Left ventricle myocardium inferior (tissue), 1 donor: Measurements from ENCODE around the gene MICAL3. TPM values are rescaled to one million over a fixed set of nuclear protein-coding genes. Genes with fewer than 3 reads are reported as not detected.

Source experiments
- DNase-seq: peaks from one replicate; pipeline ENCODE4 v3.0.0-alpha.2; 2020
- H3K27ac ChIP-seq: fragments of 200-600 bp; replicated peaks from 2 replicates; pipeline ENCODE4 v1.8.0; 2021
- H3K27me3 ChIP-seq: fragments of 200-600 bp; 2 replicates; pipeline ENCODE4 v1.8.0; 2021; ENCODE audit warnings: low read depth
- H3K36me3 ChIP-seq: fragments of 200-600 bp; 2 replicates; pipeline ENCODE4 v1.8.0; 2021
- H3K4me1 ChIP-seq: fragments of 200-600 bp; 2 replicates; pipeline ENCODE4 v1.8.0; 2021
- H3K4me3 ChIP-seq: fragments of 200-600 bp; 2 replicates; pipeline ENCODE4 v1.8.0; 2021; ENCODE audit warnings: mild to moderate bottlenecking, moderate library complexity
- H3K9me3 ChIP-seq: fragments of 200-600 bp; replicated peaks from 2 replicates; pipeline ENCODE4 v1.8.0; 2021
- intact Hi-C: fragments of 100-400 bp; cut with micrococcal nuclease; formaldehyde crosslinking; loops from one replicate; pipeline ENCODE4 v1.11.0; 2022
- total RNA-seq: library from RNA; stranded (reverse); fragmentation: NEBNext Ultra II Directional; extraction: Animal tissue kit (Norgen Biotek cat#: 25700); gene quantifications from one replicate; pipeline ENCODE4 v1.2.1, GENCODE V29; 2021
- TF ChIP-seq, protein P1 (sequence below): fragments of 200-600 bp; IDR thresholded peaks from 2 replicates; pipeline ENCODE4 v1.8.0; 2021; ENCODE audit warnings: antibody characterized with exemption, mild to moderate bottlenecking, borderline replicate concordance
- donor health status: DM: no; HTN: yes; CAD: no; lungs with severe emphysema.

Gene MICAL3
- total RNA-seq, 1 donor from 2014 or later = 92.5 TPM

DNA sequence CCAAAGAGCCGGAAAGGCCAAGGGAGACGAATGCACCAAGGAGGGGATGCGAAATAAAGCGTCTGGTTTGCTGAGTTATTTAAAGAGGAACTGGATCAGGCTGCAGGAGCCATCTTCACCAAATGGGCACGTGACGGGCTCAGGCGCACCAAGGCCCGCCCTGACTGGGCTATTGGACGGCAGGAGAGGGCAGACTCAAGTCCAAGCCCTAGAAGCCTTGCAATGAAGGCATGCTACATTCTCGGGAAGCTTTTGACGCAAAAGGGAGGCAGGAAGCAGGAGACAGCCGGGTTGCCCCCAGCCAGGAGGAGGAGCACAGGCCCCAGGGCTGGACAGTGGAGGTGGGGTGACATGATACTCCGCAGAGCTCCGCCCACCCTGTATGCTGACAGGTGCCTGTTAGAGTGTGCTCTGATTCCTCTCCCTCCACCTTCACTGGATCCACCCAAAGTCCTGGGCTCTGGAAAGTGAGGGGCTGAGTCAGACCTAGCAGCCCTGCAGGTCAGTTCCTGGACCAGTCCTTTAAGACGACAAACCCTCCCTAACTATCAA is 208.6 kb downstream of the MICAL3 start:
- peaks cover 78% of the 10 kb centered on the region for H3K36me3 ChIP-seq
- intact Hi-C loops = no loop called here

DNA sequence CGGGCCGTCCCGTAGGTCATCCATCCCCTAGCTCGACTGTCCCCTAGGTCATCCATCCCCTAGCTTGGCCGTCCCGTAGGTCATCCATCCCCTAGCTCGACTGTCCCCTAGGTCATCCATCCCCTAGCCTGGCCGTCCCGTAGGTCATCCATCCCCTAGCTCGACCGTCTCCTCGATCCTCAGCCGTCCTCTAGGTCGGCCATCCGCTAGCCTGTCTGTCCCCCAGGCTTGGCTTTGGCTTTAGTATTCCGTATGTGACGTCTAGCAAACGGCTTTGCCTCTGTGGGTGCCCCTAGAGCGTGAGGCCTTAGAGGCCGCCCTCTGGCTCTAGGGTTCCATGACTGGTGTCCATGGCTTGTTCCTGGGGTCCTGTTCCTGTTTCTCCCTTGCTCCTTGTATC is 209.5 kb downstream of the MICAL3 start:
- intact Hi-C loops = no loop called here
- TF ChIP-seq, protein P1, sequence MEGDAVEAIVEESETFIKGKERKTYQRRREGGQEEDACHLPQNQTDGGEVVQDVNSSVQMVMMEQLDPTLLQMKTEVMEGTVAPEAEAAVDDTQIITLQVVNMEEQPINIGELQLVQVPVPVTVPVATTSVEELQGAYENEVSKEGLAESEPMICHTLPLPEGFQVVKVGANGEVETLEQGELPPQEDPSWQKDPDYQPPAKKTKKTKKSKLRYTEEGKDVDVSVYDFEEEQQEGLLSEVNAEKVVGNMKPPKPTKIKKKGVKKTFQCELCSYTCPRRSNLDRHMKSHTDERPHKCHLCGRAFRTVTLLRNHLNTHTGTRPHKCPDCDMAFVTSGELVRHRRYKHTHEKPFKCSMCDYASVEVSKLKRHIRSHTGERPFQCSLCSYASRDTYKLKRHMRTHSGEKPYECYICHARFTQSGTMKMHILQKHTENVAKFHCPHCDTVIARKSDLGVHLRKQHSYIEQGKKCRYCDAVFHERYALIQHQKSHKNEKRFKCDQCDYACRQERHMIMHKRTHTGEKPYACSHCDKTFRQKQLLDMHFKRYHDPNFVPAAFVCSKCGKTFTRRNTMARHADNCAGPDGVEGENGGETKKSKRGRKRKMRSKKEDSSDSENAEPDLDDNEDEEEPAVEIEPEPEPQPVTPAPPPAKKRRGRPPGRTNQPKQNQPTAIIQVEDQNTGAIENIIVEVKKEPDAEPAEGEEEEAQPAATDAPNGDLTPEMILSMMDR = no peak
- H3K9me3 ChIP-seq = no peaks in the 10 kb centered on the region
- H3K4me1 ChIP-seq = peaks cover 10% of the 10 kb centered on the region
- no peak for DNase-seq
- H3K27ac ChIP-seq = no peak overlapping the region
- no peak overlapping the region for H3K4me3 ChIP-seq
- H3K36me3 ChIP-seq = peaks cover 80% of the 10 kb centered on the region
- no peaks in the 10 kb centered on the region for H3K27me3 ChIP-seq

More for the DNA sequence above, 208.6 kb downstream of the MICAL3 start:
- no peak overlapping the region for H3K27ac ChIP-seq
- no peak for DNase-seq
- H3K27me3 ChIP-seq = no peaks in the 10 kb centered on the region
- H3K4me3 ChIP-seq = no peak overlapping the region
- TF ChIP-seq, protein P1 = no peak
- H3K4me1 ChIP-seq = peaks cover under 1% of the 10 kb centered on the region
- H3K9me3 ChIP-seq = no peaks in the 10 kb centered on the region

DNA sequence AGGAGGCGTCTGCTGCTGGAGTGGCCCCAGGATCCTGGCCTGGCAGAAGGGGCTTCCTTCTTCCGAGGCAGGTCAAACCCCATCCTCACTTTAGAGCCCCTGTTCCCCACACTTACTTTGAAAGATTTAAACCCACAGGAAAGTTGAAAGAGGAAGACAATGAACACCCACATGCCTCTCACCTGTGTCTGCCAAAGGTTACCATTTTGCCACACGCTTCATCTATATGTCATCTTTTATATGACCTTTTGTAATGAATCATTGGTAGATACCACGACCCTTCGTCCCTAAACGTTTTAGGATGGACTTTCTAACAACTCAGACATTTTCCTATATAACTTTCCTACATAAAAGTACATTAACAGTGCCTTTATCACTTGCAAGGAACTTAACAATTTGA is 210.3 kb downstream of the MICAL3 start:
- no peak overlapping the region for H3K27ac ChIP-seq
- TF ChIP-seq, protein P1 = no peak
- intact Hi-C loops = no loop called here
- H3K4me3 ChIP-seq = no peak overlapping the region
- H3K36me3 ChIP-seq = peaks cover 80% of the 10 kb centered on the region
- no peak for DNase-seq
- H3K9me3 ChIP-seq = no peaks in the 10 kb centered on the region
- peaks cover 17% of the 10 kb centered on the region for H3K4me1 ChIP-seq
- H3K27me3 ChIP-seq = no peaks in the 10 kb centered on the region

DNA sequence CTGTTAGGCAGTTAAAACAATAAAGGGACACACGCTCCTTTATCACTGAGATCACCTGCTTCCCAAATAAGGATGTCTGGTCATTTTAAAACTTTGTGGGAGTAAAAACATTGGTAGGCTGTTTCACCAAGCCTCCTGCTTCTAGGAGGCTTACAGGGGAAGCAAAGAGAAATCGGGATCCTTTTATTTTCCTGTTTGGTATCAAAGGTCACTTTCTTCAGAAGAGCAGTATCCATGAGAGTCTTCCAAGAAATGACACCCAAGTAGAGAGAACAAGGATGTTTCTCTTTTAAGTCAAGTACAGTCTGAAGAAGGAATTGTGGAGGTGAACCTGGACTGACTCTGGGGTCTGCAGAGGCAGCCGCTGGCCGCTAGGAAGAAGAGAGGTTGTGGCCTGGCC is 213.2 kb downstream of the MICAL3 start:
- Histone ChIP-seq H3K4me3 (no peak overlapping the region), H3K4me1 (peaks cover 39% of the 10 kb centered on the region), H3K9me3 (no peaks in the 10 kb centered on the region), H3K27me3 (no peaks in the 10 kb centered on the region), H3K36me3 (peaks cover 79% of the 10 kb centered on the region), H3K27ac (peak overlapping the region; percentile 90)
- TF ChIP-seq, protein P1 = no peak
- DNase-seq = no peak
- intact Hi-C loops = no loop called here

DNA sequence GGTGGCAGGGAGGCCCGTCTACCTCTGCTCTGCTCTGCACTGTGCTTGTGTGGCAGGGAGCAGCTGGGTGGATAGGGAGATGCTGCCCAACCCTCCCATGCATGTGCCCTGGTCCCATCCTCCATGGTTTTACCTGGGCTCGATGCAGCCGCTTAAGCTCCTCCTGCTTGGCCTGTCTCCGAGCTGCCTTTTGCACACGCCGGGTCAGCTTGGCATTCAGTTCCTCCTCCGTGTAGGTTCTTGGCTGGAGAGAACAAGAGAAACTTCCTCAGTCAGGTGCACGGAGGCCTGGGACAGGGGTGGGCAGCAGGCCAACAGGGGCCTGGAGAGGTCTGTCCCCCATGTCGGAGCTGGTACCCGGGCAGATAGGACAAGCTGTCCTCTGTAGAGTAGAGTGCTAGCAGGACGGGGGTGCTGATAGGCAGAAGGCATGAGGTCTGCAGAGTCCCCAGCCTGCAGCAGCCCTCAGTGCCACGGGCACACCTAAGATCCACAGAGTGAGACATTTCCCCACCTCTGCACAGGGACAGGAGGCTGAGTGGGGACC is 213.7 kb downstream of the MICAL3 start:
- no peaks in the 10 kb centered on the region for H3K9me3 ChIP-seq
- H3K27me3 ChIP-seq = no peaks in the 10 kb centered on the region
- peak; percentile 65 for DNase-seq
- no peak overlapping the region for H3K4me3 ChIP-seq
- H3K4me1 ChIP-seq = peaks cover 39% of the 10 kb centered on the region
- H3K36me3 ChIP-seq = peaks cover 79% of the 10 kb centered on the region
- peak overlapping the region; percentile 90 for H3K27ac ChIP-seq
- TF ChIP-seq, protein P1 = no peak
- intact Hi-C loops = no loop called here
